HepG2 (cell line): ENCODE measurements around the gene TEX9. TPM values are rescaled to one million over a fixed set of nuclear protein-coding genes. Genes with fewer than 3 reads are reported as not detected.

ENCODE experiments used
- DNMT1 ChIP-seq: sonication (generic); formaldehyde crosslinking; IDR thresholded peaks from 2 replicates; pipeline ENCODE4 v1.5.1; 2020; ENCODE audit warnings: mild to moderate bottlenecking, missing genetic modification reagents
- DRAP1 ChIP-seq: IDR thresholded peaks from 2 replicates; pipeline ENCODE4 v1.6.1; 2016; ENCODE audit warnings: missing genetic modification reagents, missing compliant biosample characterization
- FOXK2 ChIP-seq: fragments of 450-650 bp; IDR thresholded peaks from 2 replicates; pipeline ENCODE4 v1.6.1; 2016
- KMT2B ChIP-seq: IDR thresholded peaks from 2 replicates; pipeline ENCODE4 v1.6.1; 2016; ENCODE audit warnings: missing genetic modification reagents, missing compliant biosample characterization
- NFYC ChIP-seq: IDR thresholded peaks from 2 replicates; pipeline ENCODE4 v1.6.1; 2016; ENCODE audit warnings: missing genetic modification reagents, missing compliant biosample characterization
- STAT6 ChIP-seq: sonication (generic); formaldehyde crosslinking; IDR thresholded peaks from 2 replicates; pipeline ENCODE4 v1.4.0; 2020; ENCODE audit warnings: missing genetic modification reagents, mild to moderate bottlenecking, borderline replicate concordance
- ZBTB42 ChIP-seq: sonication (generic); formaldehyde crosslinking; IDR thresholded peaks from 2 replicates; pipeline ENCODE4 v1.5.0; 2020; ENCODE audit warnings: mild to moderate bottlenecking, missing genetic modification reagents
- ZKSCAN1 ChIP-seq: fragments of 150-350 bp; IDR thresholded peaks from 2 replicates; pipeline ENCODE4 v1.6.1; 2014; ENCODE audit warnings: low read length
- polyA plus RNA-seq, 8 experiments: library from polyadenylated mRNA; depleted of rRNA in 3 of 8; stranded (reverse) in 7 of 8; unstranded in 1 of 8; fragments of >200 nt; fragmentation: Illumina TruSeq in 4 of 8; extraction: Trizol in 4 of 8; gene quantifications; 2 replicates each; pipeline versions ENCODE4 v1.2.1 to v1.2.3, GENCODE V29; 2011 to 2016; ENCODE audit warnings: low read depth in 4 of 8, missing spikeins in 1 of 8, mixed read lengths in 1 of 8; ENCODE audit not compliant: insufficient read depth in 1 of 8
- total RNA-seq, 5 experiments: library from RNA; depleted of rRNA; stranded (reverse); fragments of >200 nt; fragmentation: Illumina TruSeq; extraction: Trizol; gene quantifications; 2 replicates each; pipeline ENCODE4 v1.2.3, GENCODE V29; 2016; ENCODE audit warnings: low read depth in 1 of 5
- TF ChIP-seq, protein P1 (sequence below): sonication (generic); formaldehyde crosslinking; conservative IDR thresholded peaks from 2 replicates; pipeline ENCODE4 v1.4.0; 2020; ENCODE audit warnings: missing genetic modification reagents
- TF ChIP-seq, protein P2 (sequence below): sonication (generic); formaldehyde crosslinking; IDR thresholded peaks from 2 replicates; pipeline ENCODE4 v1.9.0; 2021; ENCODE audit warnings: missing genetic modification reagents, borderline replicate concordance
- TF ChIP-seq, protein P3 (sequence below): sonication (generic); formaldehyde crosslinking; IDR thresholded peaks from 2 replicates; pipeline ENCODE4 v1.5.1; 2020; ENCODE audit warnings: mild to moderate bottlenecking, moderate library complexity, missing genetic modification reagents
- TF ChIP-seq, protein P4 (sequence below), 2 experiments: sonication (generic) in 1 of 2; formaldehyde crosslinking in 1 of 2; IDR thresholded peaks; 2 replicates each; pipeline versions ENCODE4 v1.6.1 to v1.9.0; 2014 to 2022; ENCODE audit warnings: antibody characterized with exemption in 1 of 2, borderline replicate concordance in 1 of 2, inconsistent platforms in 1 of 2, low read depth in 1 of 2, missing genetic modification reagents in 1 of 2

Gene TEX9
- total and polyA plus RNA-seq, 2 of the 13 experiments (the other 11 are each of a cell fraction or from before 2014, with no cell fraction given) = 0.82 to 6.9 TPM

DNA sequence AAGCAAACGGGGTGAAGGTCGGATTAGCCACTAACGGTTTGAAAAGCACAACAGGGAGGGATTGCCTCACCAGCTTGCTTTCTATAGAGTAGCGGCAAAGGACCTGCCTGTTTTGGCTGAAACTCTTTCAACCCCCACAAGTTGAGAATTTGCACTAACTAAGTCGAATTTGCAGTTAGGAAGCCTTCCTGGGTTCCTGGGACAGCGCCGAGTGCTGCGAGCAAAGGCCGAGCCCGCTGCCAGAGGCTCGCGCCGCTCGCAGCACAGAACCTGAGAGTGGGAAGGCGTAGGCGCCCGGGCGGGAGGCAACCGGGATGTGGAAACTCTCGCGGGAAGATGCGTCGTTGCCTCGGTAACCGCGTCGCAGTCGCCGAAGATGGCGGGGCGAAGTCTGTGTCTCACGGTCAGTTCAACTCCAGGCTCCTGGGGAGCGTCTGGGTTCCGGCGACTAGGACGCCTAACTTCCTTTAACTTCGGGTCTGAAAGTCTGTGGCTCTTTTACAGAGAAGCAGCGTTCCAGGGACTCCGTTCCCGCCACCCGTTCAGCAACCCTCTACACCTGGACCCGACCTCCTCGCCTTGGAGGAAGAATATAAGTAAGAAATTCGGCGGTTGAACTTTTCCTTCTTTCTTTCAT, at the start of gene TEX9 (continued):
- TF ChIP-seq DRAP1 (CRISPR knock-in tag) = peak; percentile 24; the same call in 1 of the 2 replicates
- TF ChIP-seq ZBTB42 = no peak
- no peak for TF ChIP-seq FOXK2
- peak; percentile 90 for TF ChIP-seq KMT2B
- no peak for TF ChIP-seq NFYC (CRISPR knock-in tag)
- TF ChIP-seq, protein P1, sequence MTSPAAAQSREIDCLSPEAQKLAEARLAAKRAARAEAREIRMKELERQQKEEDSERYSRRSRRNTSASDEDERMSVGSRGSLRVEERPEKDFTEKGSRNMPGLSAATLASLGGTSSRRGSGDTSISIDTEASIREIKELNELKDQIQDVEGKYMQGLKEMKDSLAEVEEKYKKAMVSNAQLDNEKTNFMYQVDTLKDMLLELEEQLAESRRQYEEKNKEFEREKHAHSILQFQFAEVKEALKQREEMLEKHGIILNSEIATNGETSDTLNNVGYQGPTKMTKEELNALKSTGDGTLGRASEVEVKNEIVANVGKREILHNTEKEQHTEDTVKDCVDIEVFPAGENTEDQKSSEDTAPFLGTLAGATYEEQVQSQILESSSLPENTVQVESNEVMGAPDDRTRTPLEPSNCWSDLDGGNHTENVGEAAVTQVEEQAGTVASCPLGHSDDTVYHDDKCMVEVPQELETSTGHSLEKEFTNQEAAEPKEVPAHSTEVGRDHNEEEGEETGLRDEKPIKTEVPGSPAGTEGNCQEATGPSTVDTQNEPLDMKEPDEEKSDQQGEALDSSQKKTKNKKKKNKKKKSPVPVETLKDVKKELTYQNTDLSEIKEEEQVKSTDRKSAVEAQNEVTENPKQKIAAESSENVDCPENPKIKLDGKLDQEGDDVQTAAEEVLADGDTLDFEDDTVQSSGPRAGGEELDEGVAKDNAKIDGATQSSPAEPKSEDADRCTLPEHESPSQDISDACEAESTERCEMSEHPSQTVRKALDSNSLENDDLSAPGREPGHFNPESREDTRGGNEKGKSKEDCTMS (CRISPR knock-in tag) = no peak
- no peak for TF ChIP-seq STAT6 (CRISPR knock-in tag)
- no peak for TF ChIP-seq DNMT1 (CRISPR knock-in tag)
- TF ChIP-seq, protein P2, sequence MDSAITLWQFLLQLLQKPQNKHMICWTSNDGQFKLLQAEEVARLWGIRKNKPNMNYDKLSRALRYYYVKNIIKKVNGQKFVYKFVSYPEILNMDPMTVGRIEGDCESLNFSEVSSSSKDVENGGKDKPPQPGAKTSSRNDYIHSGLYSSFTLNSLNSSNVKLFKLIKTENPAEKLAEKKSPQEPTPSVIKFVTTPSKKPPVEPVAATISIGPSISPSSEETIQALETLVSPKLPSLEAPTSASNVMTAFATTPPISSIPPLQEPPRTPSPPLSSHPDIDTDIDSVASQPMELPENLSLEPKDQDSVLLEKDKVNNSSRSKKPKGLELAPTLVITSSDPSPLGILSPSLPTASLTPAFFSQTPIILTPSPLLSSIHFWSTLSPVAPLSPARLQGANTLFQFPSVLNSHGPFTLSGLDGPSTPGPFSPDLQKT (CRISPR knock-in tag) = no peak
- TF ChIP-seq, protein P3, sequence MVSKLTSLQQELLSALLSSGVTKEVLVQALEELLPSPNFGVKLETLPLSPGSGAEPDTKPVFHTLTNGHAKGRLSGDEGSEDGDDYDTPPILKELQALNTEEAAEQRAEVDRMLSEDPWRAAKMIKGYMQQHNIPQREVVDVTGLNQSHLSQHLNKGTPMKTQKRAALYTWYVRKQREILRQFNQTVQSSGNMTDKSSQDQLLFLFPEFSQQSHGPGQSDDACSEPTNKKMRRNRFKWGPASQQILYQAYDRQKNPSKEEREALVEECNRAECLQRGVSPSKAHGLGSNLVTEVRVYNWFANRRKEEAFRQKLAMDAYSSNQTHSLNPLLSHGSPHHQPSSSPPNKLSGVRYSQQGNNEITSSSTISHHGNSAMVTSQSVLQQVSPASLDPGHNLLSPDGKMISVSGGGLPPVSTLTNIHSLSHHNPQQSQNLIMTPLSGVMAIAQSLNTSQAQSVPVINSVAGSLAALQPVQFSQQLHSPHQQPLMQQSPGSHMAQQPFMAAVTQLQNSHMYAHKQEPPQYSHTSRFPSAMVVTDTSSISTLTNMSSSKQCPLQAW (CRISPR knock-in tag) = peak; percentile 85
- TF ChIP-seq, protein P4, sequence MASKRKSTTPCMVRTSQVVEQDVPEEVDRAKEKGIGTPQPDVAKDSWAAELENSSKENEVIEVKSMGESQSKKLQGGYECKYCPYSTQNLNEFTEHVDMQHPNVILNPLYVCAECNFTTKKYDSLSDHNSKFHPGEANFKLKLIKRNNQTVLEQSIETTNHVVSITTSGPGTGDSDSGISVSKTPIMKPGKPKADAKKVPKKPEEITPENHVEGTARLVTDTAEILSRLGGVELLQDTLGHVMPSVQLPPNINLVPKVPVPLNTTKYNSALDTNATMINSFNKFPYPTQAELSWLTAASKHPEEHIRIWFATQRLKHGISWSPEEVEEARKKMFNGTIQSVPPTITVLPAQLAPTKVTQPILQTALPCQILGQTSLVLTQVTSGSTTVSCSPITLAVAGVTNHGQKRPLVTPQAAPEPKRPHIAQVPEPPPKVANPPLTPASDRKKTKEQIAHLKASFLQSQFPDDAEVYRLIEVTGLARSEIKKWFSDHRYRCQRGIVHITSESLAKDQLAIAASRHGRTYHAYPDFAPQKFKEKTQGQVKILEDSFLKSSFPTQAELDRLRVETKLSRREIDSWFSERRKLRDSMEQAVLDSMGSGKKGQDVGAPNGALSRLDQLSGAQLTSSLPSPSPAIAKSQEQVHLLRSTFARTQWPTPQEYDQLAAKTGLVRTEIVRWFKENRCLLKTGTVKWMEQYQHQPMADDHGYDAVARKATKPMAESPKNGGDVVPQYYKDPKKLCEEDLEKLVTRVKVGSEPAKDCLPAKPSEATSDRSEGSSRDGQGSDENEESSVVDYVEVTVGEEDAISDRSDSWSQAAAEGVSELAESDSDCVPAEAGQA (IDR thresholded peaks at IDR 0.05; ENCODE audit: low read depth) = peak; percentile 47; the same call in 1 of the 2 replicates
- TF ChIP-seq, protein P4 (CRISPR knock-in tag; IDR thresholded peaks at IDR 0.05; ENCODE audit: borderline replicate concordance) = no peak
- no peak for TF ChIP-seq ZKSCAN1
